ENCODE data around the gene FIS1.
A peak's percentile ranks its signal among the peaks of the same experiment; 100 is the strongest.
"Not testable (repeated sequence)": the region's sequence is repeated elsewhere in the genome, so short reads cannot be mapped to it uniquely, and the experiment has no call there.

The FIS1 gene

GRCh38 chr7:101244375-101245146 is at the start of gene FIS1:
TSS of gene FIS1 (minus strand) at chr7:101245081. CDS start at chr7:101245004, 77 bp downstream.
- peak; percentile 90 for DNase-seq (ENCODE audit: low spot score)

- DNase-seq (ENCODE audit: low spot score), result no peak
These were observed 49.4 kb upstream of the FIS1 start for GRCh38 chr7:101294039-101294831.

- not testable (repeated sequence) for DNase-seq (ENCODE audit: low spot score)
These were observed 48.5 kb upstream of the FIS1 start for GRCh38 chr7:101293069-101294021.

- not testable (repeated sequence) for DNase-seq (ENCODE audit: low spot score)
These were observed 47.7 kb upstream of the FIS1 start for GRCh38 chr7:101292566-101292965.

- not testable (repeated sequence) for DNase-seq (ENCODE audit: low spot score)
These were observed 45.5 kb upstream of the FIS1 start for GRCh38 chr7:101290186-101291037.

- DNase-seq (ENCODE audit: low spot score), result not testable (repeated sequence)
These were observed 44.8 kb upstream of the FIS1 start for GRCh38 chr7:101289687-101290086.

GRCh38 chr7:101288439-101288838 is 43.6 kb upstream of the FIS1 start:
- no peak for DNase-seq (ENCODE audit: low spot score)

- no peak for DNase-seq (ENCODE audit: low spot score)
These were observed 42.2 kb upstream of the FIS1 start for GRCh38 chr7:101287032-101287431.

GRCh38 chr7:101285880-101286279 is 41.0 kb upstream of the FIS1 start:
- not testable (repeated sequence) for DNase-seq (ENCODE audit: low spot score)

GRCh38 chr7:101285171-101285570 is 40.3 kb upstream of the FIS1 start:
- DNase-seq (ENCODE audit: low spot score), result no peak

- not testable (repeated sequence) for DNase-seq (ENCODE audit: low spot score)
These were observed 36.0 kb upstream of the FIS1 start for GRCh38 chr7:101280912-101281311.

GRCh38 chr7:101278461-101279292 is 33.8 kb upstream of the FIS1 start:
- DNase-seq (ENCODE audit: low spot score), result no peak

- no peak for DNase-seq (ENCODE audit: low spot score)
These were observed 32.3 kb upstream of the FIS1 start for GRCh38 chr7:101277155-101277554.

GRCh38 chr7:101273206-101273605 is 28.3 kb upstream of the FIS1 start:
- DNase-seq (ENCODE audit: low spot score), result no peak

GRCh38 chr7:101271021-101271420 is 26.1 kb upstream of the FIS1 start:
- DNase-seq (ENCODE audit: low spot score), result no peak

GRCh38 chr7:101269664-101270063 is 24.8 kb upstream of the FIS1 start:
- DNase-seq (ENCODE audit: low spot score), result no peak

- no peak for DNase-seq (ENCODE audit: low spot score)
These were observed 21.0 kb upstream of the FIS1 start for GRCh38 chr7:101265622-101266516.

GRCh38 chr7:101264102-101264706 is 19.3 kb upstream of the FIS1 start:
- not testable (repeated sequence) for DNase-seq (ENCODE audit: low spot score)
